GM12891 (cell line): ENCODE measurements around the gene EPS8L3.

Experiments used
- POLR2A ChIP-seq: IDR thresholded peaks from 2 replicates; pipeline ENCODE4 v1.6.1; 2011; ENCODE audit warnings: low read depth, low read length, control low read depth
- POLR2AphosphoS5 ChIP-seq: IDR thresholded peaks from 2 replicates; pipeline ENCODE4 v1.6.1; 2011; ENCODE audit warnings: low read depth, low read length, control low read depth
- POU2F2 ChIP-seq: IDR thresholded peaks from 2 replicates; pipeline ENCODE4 v1.6.1; 2011; ENCODE audit warnings: low read depth, mild to moderate bottlenecking, control low read depth, low read length, moderate library complexity
- TAF1 ChIP-seq: IDR thresholded peaks from 2 replicates; pipeline ENCODE4 v1.6.1; 2011; ENCODE audit warnings: low read depth, low read length, control low read depth

DNA sequence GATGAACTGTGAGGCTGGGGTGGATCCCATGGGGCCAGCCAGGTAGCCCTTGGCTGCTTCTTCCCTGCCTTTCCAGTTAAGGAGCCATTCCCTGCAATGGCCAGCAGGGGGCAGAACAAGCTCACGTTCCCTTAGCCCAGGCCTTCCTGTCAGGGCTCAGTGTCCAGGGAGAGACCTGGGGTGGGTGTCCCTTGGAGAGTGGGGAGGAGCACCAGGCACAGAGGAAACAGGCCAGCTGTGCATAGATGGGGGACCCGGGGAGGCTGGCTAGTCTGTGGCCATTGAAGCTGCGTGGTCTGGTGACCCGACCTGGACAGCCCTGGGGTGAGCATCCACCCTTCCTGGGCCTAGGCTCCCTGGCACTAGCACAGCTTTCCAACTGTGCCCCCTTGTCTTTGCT is 13.2 kb upstream of the EPS8L3 start:
- no peak for TF ChIP-seq POLR2A
- no peak for TF ChIP-seq POLR2AphosphoS5
- no peak for TF ChIP-seq TAF1
- no peak for TF ChIP-seq POU2F2
